ENCODE results near the gene PATJ.

DNA sequence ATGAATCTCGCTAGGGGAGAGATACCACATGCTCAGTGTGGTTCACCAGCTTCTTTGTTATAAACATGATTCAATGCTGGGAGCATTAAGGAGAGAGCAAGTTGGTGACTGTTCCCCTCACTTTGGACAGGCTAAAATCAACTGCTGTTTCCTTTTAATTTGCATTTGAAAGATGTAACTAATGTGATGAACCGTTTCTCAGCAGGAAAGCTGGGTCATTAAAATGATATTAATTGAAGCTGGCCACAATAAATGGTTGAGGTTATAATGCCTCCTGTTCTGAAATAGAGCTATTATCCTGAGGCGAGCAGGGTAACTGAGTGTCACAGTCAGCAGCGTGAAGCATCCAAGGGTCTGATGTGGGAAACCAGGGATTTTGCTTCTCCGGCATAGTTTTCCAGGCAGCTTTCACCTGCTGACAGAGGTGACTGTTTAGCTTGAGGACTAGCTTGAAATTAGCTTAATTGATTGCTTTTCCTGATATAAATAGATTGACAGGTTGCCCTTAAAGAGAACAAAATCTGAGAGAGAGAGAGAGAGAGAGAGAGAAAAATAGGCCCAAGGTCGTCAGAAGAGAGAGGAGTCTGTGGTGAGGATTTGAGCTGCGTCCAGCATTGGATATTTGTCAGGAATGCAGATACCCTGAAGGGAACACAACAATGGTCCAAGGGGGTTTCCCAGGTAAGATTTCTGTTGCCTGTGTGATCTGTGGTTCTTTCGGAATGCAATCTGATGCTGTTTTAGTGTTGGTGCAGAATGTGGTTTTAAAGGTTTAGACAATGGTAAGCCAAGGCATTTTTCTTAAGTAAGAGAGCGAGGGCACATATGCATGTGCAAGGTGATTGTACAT is 209.7 kb downstream of the PATJ start:
- no peak for TF ChIP-seq EZH2 (IDR thresholded peaks at IDR 0.05; ENCODE audit: borderline replicate concordance, low read depth, low read length, severe bottlenecking)
- TF ChIP-seq, protein P1, sequence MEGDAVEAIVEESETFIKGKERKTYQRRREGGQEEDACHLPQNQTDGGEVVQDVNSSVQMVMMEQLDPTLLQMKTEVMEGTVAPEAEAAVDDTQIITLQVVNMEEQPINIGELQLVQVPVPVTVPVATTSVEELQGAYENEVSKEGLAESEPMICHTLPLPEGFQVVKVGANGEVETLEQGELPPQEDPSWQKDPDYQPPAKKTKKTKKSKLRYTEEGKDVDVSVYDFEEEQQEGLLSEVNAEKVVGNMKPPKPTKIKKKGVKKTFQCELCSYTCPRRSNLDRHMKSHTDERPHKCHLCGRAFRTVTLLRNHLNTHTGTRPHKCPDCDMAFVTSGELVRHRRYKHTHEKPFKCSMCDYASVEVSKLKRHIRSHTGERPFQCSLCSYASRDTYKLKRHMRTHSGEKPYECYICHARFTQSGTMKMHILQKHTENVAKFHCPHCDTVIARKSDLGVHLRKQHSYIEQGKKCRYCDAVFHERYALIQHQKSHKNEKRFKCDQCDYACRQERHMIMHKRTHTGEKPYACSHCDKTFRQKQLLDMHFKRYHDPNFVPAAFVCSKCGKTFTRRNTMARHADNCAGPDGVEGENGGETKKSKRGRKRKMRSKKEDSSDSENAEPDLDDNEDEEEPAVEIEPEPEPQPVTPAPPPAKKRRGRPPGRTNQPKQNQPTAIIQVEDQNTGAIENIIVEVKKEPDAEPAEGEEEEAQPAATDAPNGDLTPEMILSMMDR (IDR thresholded peaks at IDR 0.05; ENCODE audit: borderline replicate concordance, extremely low read depth, low read length, poor library complexity, severe bottlenecking): no peak

Measured in DND-41 (cell line).